AG04450 (cell line): ENCODE measurements around the gene GPS2. TPM values are rescaled to one million over a fixed set of nuclear protein-coding genes. Genes with fewer than 3 reads are reported as not detected.

Experiments
- CTCF ChIA-PET: fragments of 300-600, 350-600 bp; formaldehyde crosslinking; extraction: SDS; loops from one replicate; lab custom pipeline; 2022; ENCODE audit warnings: antibody characterized with exemption, inconsistent platforms; lab: Charles Lee
- POLR2A ChIA-PET: fragments of 350-600 bp; formaldehyde crosslinking; extraction: SDS; loops from one replicate; lab custom pipeline; 2021; ENCODE audit warnings: antibody characterized with exemption, inconsistent platforms; lab: Yijun Ruan, JAX
- DNase-seq: peaks from one replicate; pipeline ENCODE4 v3.0.0-alpha.2; 2011; ENCODE audit warnings: low read depth, low spot score
- H3K27ac ChIP-seq: one replicate; pipeline ENCODE4 v1.5.1; 2012; ENCODE audit warnings: low read depth, low read length, control low read depth
- H3K27me3 ChIP-seq: one replicate; pipeline ENCODE4 v1.6.0; 2012; ENCODE audit warnings: low read length; ENCODE audit not compliant: control insufficient read depth, insufficient read depth
- H3K4me3 ChIP-seq: 2 replicates; pipeline ENCODE4 v1.5.1; 2011; ENCODE audit warnings: mild to moderate bottlenecking, low read depth, low read length, control low read depth
- H3K9me3 ChIP-seq: 2 replicates; pipeline ENCODE4 v1.5.1; 2012; ENCODE audit warnings: low read length; ENCODE audit not compliant: control insufficient read depth, insufficient read depth
- polyA plus RNA-seq: library from polyadenylated mRNA; depleted of rRNA; stranded (reverse); fragments of >200 nt; gene quantifications from 2 replicates; pipeline ENCODE4 v1.2.3, GENCODE V29; 2011
- TF ChIP-seq, protein P1 (sequence below): IDR thresholded peaks from 2 replicates; pipeline ENCODE4 v1.5.1; 2011; ENCODE audit warnings: low read depth, low read length, control low read depth, inconsistent platforms

The GPS2 gene
- polyA plus RNA-seq, 1 experiment = 22.2 TPM

DNA sequence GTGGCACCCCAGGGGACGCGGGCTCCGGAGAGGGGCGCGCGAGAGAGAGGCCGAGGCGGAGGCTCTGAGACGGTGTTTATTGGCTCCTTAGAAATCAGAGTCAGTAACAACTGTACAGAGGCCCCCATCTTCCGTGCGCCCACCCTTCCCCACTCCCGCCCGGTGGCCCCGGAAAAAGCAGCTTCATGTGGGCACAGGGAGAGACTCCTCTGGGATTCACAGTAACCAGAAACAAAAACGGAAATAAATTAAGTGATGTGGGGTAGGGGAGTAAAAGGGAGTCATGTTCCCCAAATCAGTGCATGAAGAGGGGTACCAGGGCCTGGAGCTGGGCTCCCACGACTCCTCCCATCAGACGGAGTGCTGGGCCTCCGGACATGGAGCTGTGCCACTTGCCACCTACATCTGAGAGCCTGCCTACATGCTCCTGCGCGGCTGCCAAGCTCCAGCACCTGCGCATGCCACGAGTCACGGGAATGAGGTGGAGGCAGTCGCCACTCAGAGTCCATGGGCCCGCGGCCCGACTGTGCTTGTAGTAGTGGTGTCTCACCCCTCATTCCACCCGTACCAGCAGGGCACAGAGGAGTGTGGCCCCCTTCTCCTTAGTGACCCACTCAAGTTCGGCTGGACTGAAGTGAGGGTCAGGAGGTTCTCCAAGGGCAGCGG lies 543 bp upstream of the GPS2 start:
- Histone ChIP-seq H3K9me3 (peaks cover 2% of the 10 kb centered on the region; the same call in 1 of the 2 replicates), H3K27ac (peak overlapping the region; percentile 53), H3K4me3 (peak overlapping the region; percentile 86), H3K27me3 (no peaks in the 10 kb centered on the region)
- no peak for DNase-seq
- ChIA-PET CTCF (interaction anchor here (0.9 to 1.2 kb wide), 2 partner anchors 8 to 19 kb away, joined by 3 read pairs; no protein-coding TSS in a partner anchor), POLR2A (interaction anchor here (3.6 kb wide), 1 partner anchor 14 kb away, joined by 17 read pairs; the partner anchor contains the start of gene NEURL4)
- TF ChIP-seq, protein P1, sequence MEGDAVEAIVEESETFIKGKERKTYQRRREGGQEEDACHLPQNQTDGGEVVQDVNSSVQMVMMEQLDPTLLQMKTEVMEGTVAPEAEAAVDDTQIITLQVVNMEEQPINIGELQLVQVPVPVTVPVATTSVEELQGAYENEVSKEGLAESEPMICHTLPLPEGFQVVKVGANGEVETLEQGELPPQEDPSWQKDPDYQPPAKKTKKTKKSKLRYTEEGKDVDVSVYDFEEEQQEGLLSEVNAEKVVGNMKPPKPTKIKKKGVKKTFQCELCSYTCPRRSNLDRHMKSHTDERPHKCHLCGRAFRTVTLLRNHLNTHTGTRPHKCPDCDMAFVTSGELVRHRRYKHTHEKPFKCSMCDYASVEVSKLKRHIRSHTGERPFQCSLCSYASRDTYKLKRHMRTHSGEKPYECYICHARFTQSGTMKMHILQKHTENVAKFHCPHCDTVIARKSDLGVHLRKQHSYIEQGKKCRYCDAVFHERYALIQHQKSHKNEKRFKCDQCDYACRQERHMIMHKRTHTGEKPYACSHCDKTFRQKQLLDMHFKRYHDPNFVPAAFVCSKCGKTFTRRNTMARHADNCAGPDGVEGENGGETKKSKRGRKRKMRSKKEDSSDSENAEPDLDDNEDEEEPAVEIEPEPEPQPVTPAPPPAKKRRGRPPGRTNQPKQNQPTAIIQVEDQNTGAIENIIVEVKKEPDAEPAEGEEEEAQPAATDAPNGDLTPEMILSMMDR = no peak

DNA sequence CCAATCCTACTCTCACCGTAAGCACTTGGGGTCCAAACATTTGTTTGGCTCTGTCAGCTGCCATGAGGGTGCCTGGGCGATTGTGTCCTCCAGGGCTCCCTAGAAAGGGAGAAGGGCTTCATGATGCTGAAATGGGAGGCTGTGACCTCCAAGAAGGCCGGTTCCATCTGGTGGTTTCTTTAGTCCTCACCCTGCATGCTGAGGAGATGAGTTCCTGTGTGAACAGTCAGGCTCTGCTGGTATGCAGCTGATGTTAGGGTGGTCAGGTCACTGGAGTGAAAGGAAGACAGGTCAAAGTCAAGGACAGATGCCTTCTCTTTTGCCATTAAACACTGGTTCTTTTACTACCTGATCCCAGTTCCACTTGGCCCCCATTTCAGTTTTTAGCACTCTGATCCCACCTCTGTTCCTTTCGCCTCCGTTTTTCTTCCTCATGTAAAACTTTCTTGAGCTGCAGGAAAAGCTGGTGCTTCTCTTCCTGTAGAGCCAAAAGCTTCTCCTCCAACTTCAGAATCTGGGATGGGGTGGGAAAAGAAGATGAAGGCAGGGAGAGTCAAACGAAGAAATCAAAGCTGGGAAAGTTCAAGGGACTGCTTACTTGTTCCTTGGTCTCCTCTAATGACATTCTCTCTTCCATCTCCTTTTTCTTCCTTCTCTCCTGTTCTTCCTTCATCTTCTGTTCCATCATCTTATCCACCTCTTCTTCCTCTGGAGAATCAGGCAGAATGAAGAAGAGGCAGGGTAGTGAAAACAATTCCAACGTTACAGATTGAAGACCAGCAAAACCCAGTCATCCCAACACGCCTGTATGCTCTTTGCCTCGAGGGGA lies 1.1 kb downstream of the GPS2 start:
- ChIA-PET CTCF (interaction anchor here (0.8 to 2.1 kb wide), 2 partner anchors 11 to 34 kb away, joined by 3 to 8 read pairs; no protein-coding TSS in a partner anchor), POLR2A (interaction anchor here (1.6 to 3.6 kb wide), 2 partner anchors 16 to 33 kb away, joined by 5 to 17 read pairs; partner anchors contain the start of genes NEURL4 and SLC2A4)
- TF ChIP-seq, protein P1 = no peak
- Histone ChIP-seq H3K27ac (peak overlapping the region; percentile 65), H3K4me3 (peak overlapping the region; percentile 86), H3K9me3 (peaks cover 2% of the 10 kb centered on the region; the same call in 1 of the 2 replicates), H3K27me3 (no peaks in the 10 kb centered on the region)
- DNase-seq = no peak

DNA sequence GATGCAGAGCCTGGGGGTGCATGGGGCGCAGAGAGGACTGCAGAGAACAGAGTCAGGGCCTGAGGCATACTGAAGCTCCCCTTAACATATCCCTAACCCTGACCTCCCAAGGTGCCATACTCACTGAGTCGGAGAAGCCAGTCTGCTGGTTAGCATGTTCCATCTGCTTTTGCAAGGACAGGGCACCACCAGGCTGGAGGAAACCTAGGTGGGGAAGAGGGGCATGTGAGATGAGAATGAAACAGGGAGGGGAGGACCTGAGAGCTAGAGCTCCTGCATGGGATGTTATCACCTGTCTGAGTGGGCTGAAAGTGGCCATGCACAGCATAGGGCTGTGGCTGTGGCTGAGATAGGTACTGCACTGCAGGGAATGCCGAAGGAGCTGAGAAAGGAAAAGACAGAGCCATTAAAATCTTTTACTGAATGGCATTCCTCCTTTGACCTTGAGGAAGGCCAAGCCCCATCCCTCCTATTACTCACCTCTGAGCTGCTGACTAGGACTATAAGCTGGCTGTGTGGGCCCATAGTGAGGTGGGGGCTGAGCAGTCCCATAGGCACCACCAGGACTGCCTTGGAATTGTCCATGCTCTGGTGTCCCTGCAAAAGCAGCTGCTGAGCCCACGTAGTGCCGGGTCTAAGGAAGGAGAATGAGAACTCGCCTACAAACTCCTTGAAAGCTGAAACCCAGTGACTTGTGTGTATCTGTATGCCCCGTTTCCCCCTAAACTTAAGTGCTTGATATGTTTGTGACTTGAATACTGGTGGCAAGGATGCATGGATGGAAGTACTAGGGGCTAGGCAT lies 1.9 kb downstream of the GPS2 start:
- DNase-seq = no peak
- CTCF ChIA-PET = interaction anchor here (0.6 to 2.1 kb wide), 4 partner anchors 10 to 247 kb away, joined by 3 to 8 read pairs (median 4); no protein-coding TSS in a partner anchor

DNA sequence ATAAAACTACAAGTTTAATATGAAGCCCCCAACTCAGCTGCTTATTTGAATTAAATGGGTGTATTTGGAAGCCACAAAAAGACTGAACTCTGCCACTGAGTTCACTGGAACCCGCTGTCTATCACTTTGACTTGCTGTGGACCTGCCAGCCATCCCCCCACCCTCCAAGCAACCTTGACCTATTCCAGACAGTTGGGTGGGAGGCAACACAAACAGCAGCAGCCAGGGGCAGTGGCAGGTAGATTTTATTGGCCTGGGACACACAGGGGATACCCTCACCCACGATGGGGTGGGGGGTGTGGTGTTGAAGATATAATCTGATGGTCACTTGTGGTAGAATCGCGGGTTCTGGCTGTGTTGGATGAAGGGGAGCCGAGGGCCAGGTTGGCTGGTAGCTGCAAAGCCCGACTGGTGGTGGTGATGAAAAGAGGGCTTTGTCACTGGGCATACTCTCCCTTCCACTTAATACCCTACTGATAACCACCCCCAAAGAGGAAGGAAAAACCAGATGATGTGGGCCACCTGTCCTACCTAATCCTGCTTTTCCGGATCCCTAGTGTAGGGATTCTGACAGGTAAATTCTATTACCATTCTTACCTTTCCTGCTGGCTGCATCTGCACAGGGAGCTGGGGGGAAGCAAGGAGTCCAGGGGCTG lies 2.6 kb downstream of the GPS2 start:
- no peak overlapping the region for H3K27ac ChIP-seq
- TF ChIP-seq, protein P1 = no peak
- POLR2A ChIA-PET = interaction anchor here (1.6 to 3.6 kb wide), 2 partner anchors 17 to 31 kb away, joined by 5 to 17 read pairs; partner anchors contain the start of genes NEURL4 and SLC2A4
- CTCF ChIA-PET = interaction anchor here (0.6 to 2.1 kb wide), 4 partner anchors 11 to 248 kb away, joined by 3 to 8 read pairs (median 4); no protein-coding TSS in a partner anchor
- H3K9me3 ChIP-seq = peaks cover 6% of the 10 kb centered on the region; the same call in 1 of the 2 replicates
- no peaks in the 10 kb centered on the region for H3K27me3 ChIP-seq
- DNase-seq = no peak
- H3K4me3 ChIP-seq = no peak overlapping the region

More for the DNA sequence above, 1.9 kb downstream of the GPS2 start:
- Histone ChIP-seq H3K27me3 (no peaks in the 10 kb centered on the region), H3K4me3 (no peak overlapping the region), H3K27ac (peak overlapping the region; percentile 11), H3K9me3 (peaks cover 5% of the 10 kb centered on the region; the same call in 1 of the 2 replicates)
- POLR2A ChIA-PET = interaction anchor here (1.6 to 3.6 kb wide), 2 partner anchors 16 to 32 kb away, joined by 5 to 17 read pairs; partner anchors contain the start of genes NEURL4 and SLC2A4
- TF ChIP-seq, protein P1 = no peak; the same call in 1 of the 2 replicates
